ENCODE data around the gene ITGB6. TPM values are rescaled to one million over a fixed set of nuclear protein-coding genes. Genes with fewer than 3 reads are reported as not detected.
"Not testable (repeated sequence)": the region's sequence is repeated elsewhere in the genome, so short reads cannot be mapped to it uniquely, and the experiment has no call there.

The ITGB6 gene
- total RNA-seq, 1 donor = under 0.01 TPM

DNA sequence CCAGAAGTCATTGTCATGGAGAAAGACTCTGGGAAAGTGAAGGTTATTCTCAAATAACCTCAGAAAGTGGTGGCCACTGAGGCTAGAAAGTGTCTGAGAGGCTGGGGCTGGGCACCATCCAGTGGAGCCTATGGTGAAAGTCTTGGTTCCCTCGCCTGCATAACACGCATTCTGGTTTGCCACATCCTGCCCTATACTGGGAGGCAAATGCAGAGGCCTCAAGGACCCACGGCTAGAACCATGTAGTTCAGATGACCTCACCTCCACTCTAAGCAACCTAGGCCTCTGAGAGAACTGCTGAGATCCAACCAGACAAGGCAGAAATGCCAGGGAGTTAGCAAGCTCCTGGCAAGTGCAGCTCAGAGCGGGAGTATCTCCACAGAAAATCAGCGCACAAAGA, 5.1 kb downstream of the ITGB6 start:
- no peaks in the 10 kb centered on the region for H3K79me2 ChIP-seq (ENCODE audit: insufficient read depth, low read length)
- TF ChIP-seq, protein P1, sequence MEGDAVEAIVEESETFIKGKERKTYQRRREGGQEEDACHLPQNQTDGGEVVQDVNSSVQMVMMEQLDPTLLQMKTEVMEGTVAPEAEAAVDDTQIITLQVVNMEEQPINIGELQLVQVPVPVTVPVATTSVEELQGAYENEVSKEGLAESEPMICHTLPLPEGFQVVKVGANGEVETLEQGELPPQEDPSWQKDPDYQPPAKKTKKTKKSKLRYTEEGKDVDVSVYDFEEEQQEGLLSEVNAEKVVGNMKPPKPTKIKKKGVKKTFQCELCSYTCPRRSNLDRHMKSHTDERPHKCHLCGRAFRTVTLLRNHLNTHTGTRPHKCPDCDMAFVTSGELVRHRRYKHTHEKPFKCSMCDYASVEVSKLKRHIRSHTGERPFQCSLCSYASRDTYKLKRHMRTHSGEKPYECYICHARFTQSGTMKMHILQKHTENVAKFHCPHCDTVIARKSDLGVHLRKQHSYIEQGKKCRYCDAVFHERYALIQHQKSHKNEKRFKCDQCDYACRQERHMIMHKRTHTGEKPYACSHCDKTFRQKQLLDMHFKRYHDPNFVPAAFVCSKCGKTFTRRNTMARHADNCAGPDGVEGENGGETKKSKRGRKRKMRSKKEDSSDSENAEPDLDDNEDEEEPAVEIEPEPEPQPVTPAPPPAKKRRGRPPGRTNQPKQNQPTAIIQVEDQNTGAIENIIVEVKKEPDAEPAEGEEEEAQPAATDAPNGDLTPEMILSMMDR (IDR thresholded peaks at IDR 0.05; ENCODE audit: extremely low read depth, low read depth, low read length) = no peak
- DNase-seq (ENCODE audit: insufficient read length, low spot score, missing footprints) = no peak
- H2AFZ ChIP-seq (ENCODE audit: low read length) = no peak overlapping the region
- H3K36me3 ChIP-seq (ENCODE audit: insufficient read depth, low read length) = no peaks in the 10 kb centered on the region
- no peaks in the 10 kb centered on the region for H3K4me1 ChIP-seq (ENCODE audit: insufficient read depth, low read length)
- no peak overlapping the region for H3K4me2 ChIP-seq (ENCODE audit: insufficient read depth, low read length)
- H3K27ac ChIP-seq (ENCODE audit: low read depth, low read length) = no peak overlapping the region
- H3K27me3 ChIP-seq (ENCODE audit: insufficient read depth, low read length) = no peaks in the 10 kb centered on the region
- no peaks in the 10 kb centered on the region for H4K20me1 ChIP-seq (ENCODE audit: insufficient read depth, low read length)
- H3K4me3 ChIP-seq (ENCODE audit: insufficient read depth, low read length) = no peak overlapping the region
- H3K9me3 ChIP-seq (ENCODE audit: low read depth, low read length) = no peaks in the 10 kb centered on the region

GRCh38 chr2:160194351-160194750, 5.7 kb downstream of the ITGB6 start:
- no peaks in the 10 kb centered on the region for H4K20me1 ChIP-seq (ENCODE audit: insufficient read depth, low read length)
- H3K4me2 ChIP-seq (ENCODE audit: insufficient read depth, low read length) = no peak overlapping the region
- peak; percentile 39 for DNase-seq (ENCODE audit: insufficient read length, low spot score, missing footprints)
- H3K27me3 ChIP-seq (ENCODE audit: insufficient read depth, low read length) = no peaks in the 10 kb centered on the region
- no peak overlapping the region for H2AFZ ChIP-seq (ENCODE audit: low read length)
- H3K79me2 ChIP-seq (ENCODE audit: insufficient read depth, low read length) = no peaks in the 10 kb centered on the region
- no peak overlapping the region for H3K27ac ChIP-seq (ENCODE audit: low read depth, low read length)
- TF ChIP-seq, protein P1 (IDR thresholded peaks at IDR 0.05; ENCODE audit: extremely low read depth, low read depth, low read length) = no peak
- no peak overlapping the region for H3K4me3 ChIP-seq (ENCODE audit: insufficient read depth, low read length)
- H3K9me3 ChIP-seq (ENCODE audit: low read depth, low read length) = no peaks in the 10 kb centered on the region
- H3K4me1 ChIP-seq (ENCODE audit: insufficient read depth, low read length) = no peaks in the 10 kb centered on the region
- no peaks in the 10 kb centered on the region for H3K36me3 ChIP-seq (ENCODE audit: insufficient read depth, low read length)

GRCh38 chr2:160181146-160181836, 18.8 kb downstream of the ITGB6 start:
- not testable (repeated sequence) for H3K9me3 ChIP-seq (ENCODE audit: low read depth, low read length); H4K20me1 ChIP-seq (ENCODE audit: insufficient read depth, low read length); H3K79me2 ChIP-seq (ENCODE audit: insufficient read depth, low read length); H3K4me1 ChIP-seq (ENCODE audit: insufficient read depth, low read length); DNase-seq (ENCODE audit: insufficient read length, low spot score, missing footprints); H3K27ac ChIP-seq (ENCODE audit: low read depth, low read length); H3K27me3 ChIP-seq (ENCODE audit: insufficient read depth, low read length); H3K36me3 ChIP-seq (ENCODE audit: insufficient read depth, low read length)
- peak overlapping the region; percentile 69 for H3K4me2 ChIP-seq (ENCODE audit: insufficient read depth, low read length)
- peak overlapping the region; percentile 79 for H2AFZ ChIP-seq (ENCODE audit: low read length)
- peak overlapping the region; percentile 35 for H3K4me3 ChIP-seq (ENCODE audit: insufficient read depth, low read length)

DNA sequence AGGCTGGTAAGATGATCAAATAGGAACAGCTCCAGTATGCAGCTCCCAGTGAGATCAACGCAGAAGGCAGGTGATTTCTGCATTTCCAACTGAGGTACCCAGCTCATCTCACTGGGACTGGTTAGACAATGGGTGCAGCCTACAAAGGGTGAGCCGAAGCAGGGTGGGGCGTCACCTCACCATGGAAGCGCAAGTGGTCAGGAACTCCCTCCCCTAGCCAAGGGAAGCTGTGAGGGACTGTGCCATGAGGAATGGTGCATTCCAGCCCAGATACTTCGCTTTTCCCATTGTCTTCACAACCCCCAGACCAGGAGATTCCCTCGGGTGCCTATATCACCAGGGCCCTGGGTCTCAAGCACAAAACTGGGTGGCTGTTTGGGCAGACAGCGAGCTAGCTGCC, 19.4 kb downstream of the ITGB6 start:
- H3K9me3 ChIP-seq (ENCODE audit: low read depth, low read length); DNase-seq (ENCODE audit: insufficient read length, low spot score, missing footprints); H3K79me2 ChIP-seq (ENCODE audit: insufficient read depth, low read length); H3K4me3 ChIP-seq (ENCODE audit: insufficient read depth, low read length); H4K20me1 ChIP-seq (ENCODE audit: insufficient read depth, low read length); H3K27ac ChIP-seq (ENCODE audit: low read depth, low read length); H3K4me1 ChIP-seq (ENCODE audit: insufficient read depth, low read length); H3K27me3 ChIP-seq (ENCODE audit: insufficient read depth, low read length); H3K36me3 ChIP-seq (ENCODE audit: insufficient read depth, low read length); H3K4me2 ChIP-seq (ENCODE audit: insufficient read depth, low read length): not testable (repeated sequence)
- H2AFZ ChIP-seq (ENCODE audit: low read length) = peak overlapping the region; percentile 79

DNA sequence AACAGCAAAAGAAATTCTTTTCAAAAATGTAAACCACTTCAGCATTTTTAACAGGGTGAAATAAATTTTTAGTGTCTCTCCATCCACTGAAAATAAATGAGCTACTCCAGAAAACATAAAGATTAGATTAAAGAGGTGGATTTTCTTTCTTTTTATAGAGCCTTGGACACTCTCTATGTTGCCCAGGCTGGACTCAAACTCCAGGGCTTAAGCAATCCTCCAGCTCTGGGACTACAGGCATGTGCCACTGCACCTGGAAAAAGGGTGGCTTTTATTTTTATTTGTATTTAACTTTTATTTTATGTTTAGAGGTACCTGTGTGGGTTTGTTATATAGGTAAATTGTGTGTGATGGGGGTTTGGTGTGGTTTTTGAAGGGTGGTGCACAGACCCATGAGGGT, 19.9 kb downstream of the ITGB6 start:
- Histone ChIP-seq H3K4me1 (ENCODE audit: insufficient read depth, low read length) (peaks cover 3% of the 10 kb centered on the region), H3K9me3 (ENCODE audit: low read depth, low read length) (no peaks in the 10 kb centered on the region), H3K4me2 (ENCODE audit: insufficient read depth, low read length) (no peak overlapping the region), H4K20me1 (ENCODE audit: insufficient read depth, low read length) (no peaks in the 10 kb centered on the region), H2AFZ (ENCODE audit: low read length) (no peak overlapping the region), H3K36me3 (ENCODE audit: insufficient read depth, low read length) (no peaks in the 10 kb centered on the region), H3K79me2 (ENCODE audit: insufficient read depth, low read length) (no peaks in the 10 kb centered on the region), H3K27ac (ENCODE audit: low read depth, low read length) (no peak overlapping the region), H3K27me3 (ENCODE audit: insufficient read depth, low read length) (no peaks in the 10 kb centered on the region), H3K4me3 (ENCODE audit: insufficient read depth, low read length) (no peak overlapping the region)
- TF ChIP-seq, protein P1 (IDR thresholded peaks at IDR 0.05; ENCODE audit: extremely low read depth, low read depth, low read length) = no peak
- DNase-seq (ENCODE audit: insufficient read length, low spot score, missing footprints) = no peak

All from osteoblast (primary cell).